ENCODE measurements around the gene TSC22D2.
A peak's percentile ranks its signal among the peaks of the same experiment; 100 is the strongest.
"Not testable (repeated sequence)": the region's sequence is repeated elsewhere in the genome, so short reads cannot be mapped to it uniquely, and the experiment has no call there.

Gene TSC22D2

GRCh38 chr3:150494411-150494977 lies 86.4 kb downstream of the TSC22D2 start:
- Histone ChIP-seq H3K4me1 (ENCODE audit: insufficient read depth, poor library complexity, severe bottlenecking) (peaks cover 17% of the 10 kb centered on the region), H3K4me3 (ENCODE audit: severe bottlenecking) (no peak overlapping the region), H3K27ac (ENCODE audit: poor library complexity, severe bottlenecking) (peak overlapping the region; percentile 33), H3K36me3 (ENCODE audit: low read depth) (no peaks in the 10 kb centered on the region), H3K9me3 (ENCODE audit: severe bottlenecking) (no peaks in the 10 kb centered on the region), H3K27me3 (ENCODE audit: insufficient read depth, poor library complexity, severe bottlenecking) (no peaks in the 10 kb centered on the region)
- no peak for ATAC-seq (ENCODE audit: low read depth)
- no peak for DNase-seq (ENCODE audit: low spot score)
- no peak for TF ChIP-seq CTCF (IDR thresholded peaks at IDR 0.05; ENCODE audit: poor library complexity, severe bottlenecking)

GRCh38 chr3:150495149-150495548 lies 87.1 kb downstream of the TSC22D2 start:
- DNase-seq (ENCODE audit: low spot score): no peak
- Histone ChIP-seq H3K27me3 (ENCODE audit: insufficient read depth, poor library complexity, severe bottlenecking) (no peaks in the 10 kb centered on the region), H3K9me3 (ENCODE audit: severe bottlenecking) (no peaks in the 10 kb centered on the region), H3K36me3 (ENCODE audit: low read depth) (no peaks in the 10 kb centered on the region), H3K4me3 (ENCODE audit: severe bottlenecking) (no peak overlapping the region), H3K27ac (ENCODE audit: poor library complexity, severe bottlenecking) (peak overlapping the region; percentile 33), H3K4me1 (ENCODE audit: insufficient read depth, poor library complexity, severe bottlenecking) (peaks cover 17% of the 10 kb centered on the region)
- no peak for TF ChIP-seq CTCF (IDR thresholded peaks at IDR 0.05; ENCODE audit: poor library complexity, severe bottlenecking)
- peak; percentile 62 for ATAC-seq (ENCODE audit: low read depth)

GRCh38 chr3:150495563-150496168 lies 87.6 kb downstream of the TSC22D2 start:
- TF ChIP-seq CTCF (IDR thresholded peaks at IDR 0.05; ENCODE audit: poor library complexity, severe bottlenecking): peak; percentile 88
- DNase-seq (ENCODE audit: low spot score) (no peak), ATAC-seq (ENCODE audit: low read depth) (peak; percentile 50; the same call in 2 of the 3 replicates)
- Histone ChIP-seq H3K4me1 (ENCODE audit: insufficient read depth, poor library complexity, severe bottlenecking) (peaks cover 17% of the 10 kb centered on the region), H3K27ac (ENCODE audit: poor library complexity, severe bottlenecking) (peak overlapping the region; percentile 33), H3K36me3 (ENCODE audit: low read depth) (no peaks in the 10 kb centered on the region), H3K27me3 (ENCODE audit: insufficient read depth, poor library complexity, severe bottlenecking) (no peaks in the 10 kb centered on the region), H3K9me3 (ENCODE audit: severe bottlenecking) (no peaks in the 10 kb centered on the region), H3K4me3 (ENCODE audit: severe bottlenecking) (no peak overlapping the region)

- Histone ChIP-seq H3K27me3 (ENCODE audit: insufficient read depth, poor library complexity, severe bottlenecking) (no peaks in the 10 kb centered on the region), H3K9me3 (ENCODE audit: severe bottlenecking) (no peaks in the 10 kb centered on the region), H3K4me1 (ENCODE audit: insufficient read depth, poor library complexity, severe bottlenecking) (peaks cover 14% of the 10 kb centered on the region), H3K27ac (ENCODE audit: poor library complexity, severe bottlenecking) (no peak overlapping the region), H3K4me3 (ENCODE audit: severe bottlenecking) (no peak overlapping the region), H3K36me3 (ENCODE audit: low read depth) (no peaks in the 10 kb centered on the region)
- no peak for TF ChIP-seq CTCF (IDR thresholded peaks at IDR 0.05; ENCODE audit: poor library complexity, severe bottlenecking)
- DNase-seq (ENCODE audit: low spot score): no peak
- peak; percentile 61; the same call in 2 of the 3 replicates for ATAC-seq (ENCODE audit: low read depth)
These were observed 89.9 kb downstream of the TSC22D2 start for GRCh38 chr3:150497956-150498355.

- not testable (repeated sequence) for H3K27ac ChIP-seq (ENCODE audit: poor library complexity, severe bottlenecking); H3K27me3 ChIP-seq (ENCODE audit: insufficient read depth, poor library complexity, severe bottlenecking); ATAC-seq (ENCODE audit: low read depth); H3K4me1 ChIP-seq (ENCODE audit: insufficient read depth, poor library complexity, severe bottlenecking); H3K4me3 ChIP-seq (ENCODE audit: severe bottlenecking); H3K36me3 ChIP-seq (ENCODE audit: low read depth); H3K9me3 ChIP-seq (ENCODE audit: severe bottlenecking); DNase-seq (ENCODE audit: low spot score)
These were observed 92.9 kb downstream of the TSC22D2 start for GRCh38 chr3:150500960-150501359.
